Stimulated activated CD4-positive, alpha-beta T cell treated with anti-CD3 and anti-CD28 coated beads, Interleukin-1b, Interleukin-23, amount 100 ng/mL, for 4 hours (primary cell): ENCODE data around the gene FMNL2.

Source experiments
- DNase-seq, 2 donors: peaks; one replicate each; pipeline ENCODE4 v3.0.0-alpha.2; 2020; ENCODE audit warnings: low read depth in 2 of 2

FMNL2 gene

GRCh38 chr2:152648336-152648735 is 313.4 kb downstream of the FMNL2 start:
- DNase-seq, result no peak

DNA sequence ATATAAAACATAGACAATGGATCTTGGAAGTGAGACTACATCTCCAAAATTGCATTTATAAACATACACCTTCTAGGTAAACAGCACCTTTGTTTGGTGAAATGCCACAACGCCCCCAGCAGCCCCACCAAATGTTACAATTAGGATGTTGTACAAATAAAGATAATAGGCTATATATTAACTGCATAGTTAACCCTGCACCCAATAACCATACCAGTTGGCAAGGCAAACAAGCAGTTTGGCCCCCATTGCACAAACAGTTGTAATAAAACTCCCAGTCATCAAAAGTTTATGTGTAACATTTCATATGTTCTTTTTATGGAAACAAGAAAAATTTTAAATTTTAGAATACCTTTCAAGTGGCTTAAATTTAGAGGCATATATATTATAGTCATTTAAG is 315.0 kb downstream of the FMNL2 start:
- DNase-seq, result no peak

DNA sequence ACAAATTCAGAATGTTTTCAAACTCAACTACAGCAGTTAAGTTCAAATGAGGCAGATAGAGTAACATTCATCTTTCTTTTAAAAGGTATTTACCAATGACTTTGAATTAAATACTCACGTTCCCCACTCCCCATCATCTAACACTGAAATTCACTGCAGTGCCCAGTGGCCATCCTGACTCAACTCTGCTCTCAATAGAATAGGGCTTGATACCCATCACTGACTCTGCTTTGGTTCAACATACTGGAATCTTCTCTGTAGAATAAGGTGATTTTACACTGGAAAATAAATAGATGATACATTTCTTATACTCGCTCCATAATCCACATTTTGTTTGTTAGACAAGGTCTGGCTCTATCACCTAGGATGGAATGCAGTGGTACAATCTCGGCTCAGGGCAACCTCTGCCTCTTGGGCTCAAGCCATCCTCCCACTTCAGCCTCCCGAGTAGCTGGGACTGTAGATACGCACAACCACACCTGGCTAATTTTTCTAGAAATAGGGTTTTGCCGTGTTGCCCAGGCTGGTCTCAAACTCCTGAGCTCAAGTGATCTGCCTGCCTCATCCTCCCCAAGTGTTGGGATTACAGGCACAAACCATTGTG is 315.9 kb downstream of the FMNL2 start:
- DNase-seq, result no peak

GRCh38 chr2:152651834-152652233 is 316.9 kb downstream of the FMNL2 start:
- no peak for DNase-seq

- no peak for DNase-seq
These were observed 320.9 kb downstream of the FMNL2 start for GRCh38 chr2:152655880-152656279.

GRCh38 chr2:152657043-152657442 is 322.1 kb downstream of the FMNL2 start:
- no peak for DNase-seq

GRCh38 chr2:152658221-152658620 is 323.2 kb downstream of the FMNL2 start:
- no peak for DNase-seq

DNA sequence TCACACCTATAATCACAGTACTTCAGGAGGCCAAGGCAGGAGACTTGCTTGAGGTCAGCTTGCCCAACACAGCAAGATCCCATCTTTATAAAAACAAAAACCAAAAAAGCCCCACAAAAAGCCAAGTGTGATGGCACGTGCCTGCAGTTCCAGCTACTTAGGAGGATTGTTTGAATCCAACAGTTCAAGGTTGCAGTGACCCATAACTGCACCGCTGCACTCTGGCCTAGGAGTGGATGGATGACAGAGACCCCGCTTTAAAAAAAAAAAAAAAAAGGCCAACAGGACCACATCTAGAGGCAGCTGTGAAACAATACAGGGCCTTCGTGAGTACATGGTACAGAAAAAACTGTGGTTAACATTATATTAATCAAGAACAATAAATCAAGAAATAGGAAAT is 326.1 kb downstream of the FMNL2 start:
- no peak for DNase-seq

DNA sequence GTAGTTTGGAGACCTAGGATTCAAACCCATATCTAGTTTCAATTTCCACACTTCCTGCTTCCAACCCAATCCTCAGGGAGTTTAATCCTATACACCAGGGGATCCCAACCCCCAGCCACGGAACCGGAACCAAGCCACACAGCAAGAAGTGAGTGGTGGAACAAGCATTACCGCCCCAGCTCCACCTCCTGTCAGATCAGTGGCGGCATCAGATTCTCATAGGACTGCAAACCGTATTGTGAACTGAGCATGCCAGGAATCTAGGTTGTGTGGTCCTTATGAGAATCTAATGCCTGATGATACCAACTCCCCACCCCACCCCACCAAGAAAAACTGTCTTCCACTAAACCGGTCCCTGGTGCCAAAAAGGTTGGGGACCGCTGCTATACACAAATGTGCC is 329.8 kb downstream of the FMNL2 start:
- DNase-seq, result no peak

DNA sequence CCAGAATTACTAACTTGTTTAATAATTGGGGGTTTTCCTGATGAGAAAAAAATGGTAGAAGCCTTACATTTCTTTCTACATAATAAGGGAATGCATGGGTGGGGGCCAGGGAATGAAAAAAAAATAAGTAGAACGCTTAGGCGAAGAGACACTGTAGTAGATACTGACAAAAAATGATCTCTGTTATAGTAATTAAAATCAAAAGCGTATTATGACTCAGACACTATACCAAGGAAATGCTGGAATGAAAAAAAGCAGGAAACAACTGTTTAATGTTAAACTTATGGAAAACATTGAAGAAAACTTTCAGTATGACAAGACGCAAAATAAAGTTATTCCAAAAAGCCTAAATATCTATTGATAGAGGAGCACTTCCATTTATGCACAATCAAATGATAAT is 339.4 kb downstream of the FMNL2 start:
- no peak for DNase-seq

DNA sequence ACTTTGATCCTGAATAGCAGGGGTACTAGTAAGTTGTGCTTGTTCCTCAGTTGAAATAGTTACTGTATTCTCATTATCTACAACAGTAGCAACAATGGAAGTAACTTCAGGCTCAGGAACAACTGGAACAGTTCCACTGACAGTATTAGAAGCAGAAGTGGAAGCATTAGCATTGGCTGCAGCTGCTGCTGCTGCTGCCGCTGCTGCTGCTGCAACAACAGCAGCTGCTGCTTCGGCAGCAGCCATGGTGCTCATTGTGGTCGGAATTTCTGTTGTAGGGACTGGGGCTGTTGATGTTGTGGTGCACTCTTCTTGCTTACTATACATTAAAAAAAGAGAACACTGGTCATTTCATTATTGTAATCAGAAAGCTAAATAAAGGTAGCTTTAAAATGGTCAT is 341.5 kb downstream of the FMNL2 start:
- no peak for DNase-seq

DNA sequence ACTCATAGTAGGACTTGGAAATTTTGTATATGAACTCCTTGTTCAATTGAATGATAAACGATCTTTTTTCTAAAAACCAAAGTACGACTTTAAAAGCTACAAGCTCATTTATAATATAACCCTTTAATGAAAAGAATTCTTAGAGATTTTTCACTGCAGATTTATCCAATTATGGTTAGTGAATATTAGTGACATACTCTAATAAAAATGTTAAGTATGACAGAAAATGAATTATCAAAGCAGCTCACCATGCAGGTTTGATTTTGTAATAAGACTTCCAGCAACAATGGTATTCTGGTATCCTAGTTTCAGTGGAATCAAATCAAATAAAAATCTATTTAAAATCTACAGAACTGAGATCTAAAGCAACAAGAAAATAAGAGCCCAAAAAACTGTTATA is 343.8 kb downstream of the FMNL2 start:
- no peak for DNase-seq

DNA sequence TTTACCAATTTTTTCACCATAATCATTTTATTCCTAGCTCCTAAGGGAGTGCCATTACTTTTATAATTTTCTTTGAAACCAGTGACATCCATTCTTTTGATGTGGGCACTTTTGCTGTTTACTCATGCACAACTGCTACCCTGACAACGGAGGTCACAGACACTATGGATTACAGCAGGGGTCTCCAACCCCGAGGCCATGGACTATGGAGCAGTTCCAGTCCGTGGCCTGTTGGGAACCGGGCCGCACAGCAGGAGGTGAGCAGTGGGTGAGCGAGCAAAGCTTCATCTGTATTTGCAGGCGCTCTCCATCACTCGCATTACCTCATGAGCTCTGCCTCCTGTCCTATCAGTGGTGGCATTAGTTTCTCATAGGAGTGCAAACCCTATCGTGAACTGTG is 347.7 kb downstream of the FMNL2 start:
- DNase-seq, result no peak

DNA sequence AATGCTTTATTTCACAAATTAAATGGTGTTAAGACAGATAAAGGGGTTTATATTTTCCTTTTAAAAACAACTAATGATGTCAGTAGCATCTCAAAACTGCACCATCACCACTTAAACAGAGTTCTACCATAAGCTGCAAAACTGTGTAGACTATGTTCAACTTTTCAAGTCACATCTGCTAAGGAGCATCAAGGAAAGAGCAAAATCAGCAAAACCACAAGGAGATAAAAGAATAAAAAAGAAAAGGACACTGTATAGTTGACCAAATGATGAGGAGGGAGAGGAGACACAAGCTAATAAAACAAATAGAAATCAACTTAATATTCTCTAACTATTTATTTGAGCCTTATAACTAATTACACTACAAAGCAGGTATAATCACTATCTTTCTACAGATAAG is 348.4 kb downstream of the FMNL2 start:
- no peak for DNase-seq

DNA sequence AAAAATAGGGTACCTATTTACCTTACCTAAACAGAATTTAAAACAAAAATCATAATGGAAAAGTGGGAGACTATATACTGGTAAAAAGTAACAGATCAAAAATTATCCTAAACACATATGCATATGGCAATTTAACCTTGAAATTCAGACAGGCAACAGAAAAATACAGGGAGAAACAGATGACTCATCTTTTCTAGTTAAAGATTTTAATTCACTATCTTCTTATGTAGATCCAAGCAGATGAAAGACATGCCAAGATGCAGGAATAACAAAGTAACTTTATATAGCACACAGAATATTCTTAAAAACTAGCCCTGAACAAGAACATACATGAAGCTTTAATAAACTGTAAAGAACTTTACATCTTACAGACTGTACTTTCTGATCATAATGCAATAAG is 351.3 kb downstream of the FMNL2 start:
- no peak for DNase-seq

DNA sequence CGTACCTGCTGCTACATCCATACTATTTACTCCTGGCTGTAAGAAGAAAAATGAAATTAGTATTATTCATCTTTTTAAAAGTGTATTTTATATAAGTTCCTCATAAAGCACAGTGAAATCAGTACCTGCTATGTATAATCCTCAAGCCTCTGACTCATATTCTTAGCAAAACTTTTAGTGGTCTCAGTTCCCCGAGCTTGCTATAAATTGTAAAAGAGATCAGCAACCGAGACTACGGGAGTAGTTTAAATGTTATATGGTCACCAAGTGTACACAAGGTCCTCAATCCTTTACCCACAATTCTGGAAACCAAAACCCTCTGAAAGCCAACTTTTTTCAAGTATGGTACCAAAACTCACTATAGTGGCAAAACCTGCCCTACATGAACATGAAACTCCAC is 358.1 kb downstream of the FMNL2 start:
- no peak for DNase-seq

GRCh38 chr2:152694161-152694661 is 359.2 kb downstream of the FMNL2 start:
- no peak for DNase-seq

GRCh38 chr2:152695763-152696162 is 360.8 kb downstream of the FMNL2 start:
- DNase-seq, result no peak

DNA sequence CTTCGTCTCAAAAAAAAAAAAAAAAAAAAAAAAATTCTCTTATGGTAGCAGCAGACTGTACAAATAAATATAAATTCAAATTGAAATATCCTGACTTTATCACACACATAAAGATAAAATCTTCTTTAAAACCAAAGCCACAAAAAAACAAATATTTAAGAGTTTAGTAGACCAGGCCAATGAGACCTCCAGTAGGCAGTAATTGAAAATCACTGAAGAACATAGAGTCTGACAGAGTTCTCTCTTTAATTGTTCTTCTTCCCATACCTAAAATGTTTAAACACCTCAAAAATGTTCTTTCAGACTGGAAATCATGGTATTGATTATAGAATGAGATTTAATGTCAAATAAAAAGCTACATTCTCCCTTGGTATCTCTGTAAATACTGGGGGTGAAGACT is 361.5 kb downstream of the FMNL2 start:
- DNase-seq, result no peak
